SU-DHL-6 (cell line): Measurements from ENCODE around the gene ICAM1.

Experiments used
- EZH2phosphoT487 ChIP-seq: fragments of 200-600 bp; sonication (generic), shearing (Covaris generic); conservative IDR thresholded peaks from 2 replicates; pipeline ENCODE4 v1.6.1; 2018; ENCODE audit warnings: mild to moderate bottlenecking, antibody characterized with exemption, low read length, moderate library complexity, mixed read lengths
- TF ChIP-seq, protein P1 (sequence below): fragments of 200-600 bp; sonication (generic); IDR thresholded peaks from one replicate; pipeline ENCODE4 v1.5.1; 2017; ENCODE audit warnings: antibody characterized with exemption, mild to moderate bottlenecking, low read length, moderate library complexity; ENCODE audit not compliant: insufficient read depth, poor library complexity, severe bottlenecking

DNA sequence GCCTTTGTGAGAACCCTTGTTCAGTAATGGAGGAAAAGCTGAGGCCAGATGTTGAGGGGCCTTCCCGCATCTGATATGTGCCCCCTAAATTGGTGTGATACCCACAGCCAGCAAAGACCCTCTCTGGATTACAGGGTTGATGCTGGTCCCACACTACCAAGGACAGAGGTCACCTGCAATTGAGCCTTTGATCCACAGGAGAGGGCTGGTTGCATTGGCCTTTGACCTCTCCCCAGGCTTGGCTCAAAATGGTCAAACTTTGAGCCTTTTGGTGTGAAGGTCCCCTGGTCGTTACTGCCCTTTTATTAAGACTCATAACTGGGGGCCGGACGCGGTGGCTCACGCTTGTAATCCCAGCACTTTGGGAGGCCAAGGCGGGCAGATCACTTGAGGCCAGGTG is 27.3 kb upstream of the ICAM1 start:
- TF ChIP-seq, protein P1, sequence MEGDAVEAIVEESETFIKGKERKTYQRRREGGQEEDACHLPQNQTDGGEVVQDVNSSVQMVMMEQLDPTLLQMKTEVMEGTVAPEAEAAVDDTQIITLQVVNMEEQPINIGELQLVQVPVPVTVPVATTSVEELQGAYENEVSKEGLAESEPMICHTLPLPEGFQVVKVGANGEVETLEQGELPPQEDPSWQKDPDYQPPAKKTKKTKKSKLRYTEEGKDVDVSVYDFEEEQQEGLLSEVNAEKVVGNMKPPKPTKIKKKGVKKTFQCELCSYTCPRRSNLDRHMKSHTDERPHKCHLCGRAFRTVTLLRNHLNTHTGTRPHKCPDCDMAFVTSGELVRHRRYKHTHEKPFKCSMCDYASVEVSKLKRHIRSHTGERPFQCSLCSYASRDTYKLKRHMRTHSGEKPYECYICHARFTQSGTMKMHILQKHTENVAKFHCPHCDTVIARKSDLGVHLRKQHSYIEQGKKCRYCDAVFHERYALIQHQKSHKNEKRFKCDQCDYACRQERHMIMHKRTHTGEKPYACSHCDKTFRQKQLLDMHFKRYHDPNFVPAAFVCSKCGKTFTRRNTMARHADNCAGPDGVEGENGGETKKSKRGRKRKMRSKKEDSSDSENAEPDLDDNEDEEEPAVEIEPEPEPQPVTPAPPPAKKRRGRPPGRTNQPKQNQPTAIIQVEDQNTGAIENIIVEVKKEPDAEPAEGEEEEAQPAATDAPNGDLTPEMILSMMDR, result no peak
- no peak for TF ChIP-seq EZH2phosphoT487
